OCI-LY7 (cell line): ENCODE measurements around the gene DAP. TPM values are rescaled to one million over a fixed set of nuclear protein-coding genes. Genes with fewer than 3 reads are reported as not detected.

Experiments used
- BruUV-seq: library from RNA; stranded (reverse); fragments of 400-500 nt; replicated peaks from 2 replicates; lab custom pipeline; 2021; lab: Mats Ljungman, UMichigan
- CTCF ChIA-PET: fragments of 300-600 bp; sonication (Branson Sonifier 250); formaldehyde crosslinking; loops from one replicate; lab custom pipeline; 2022; ENCODE audit warnings: antibody characterized with exemption; ENCODE audit not compliant: unreplicated experiment; lab: Charles Lee
- POLR2A ChIA-PET: fragments of 300-600 bp; sonication (Branson Sonifier 250); formaldehyde crosslinking; loops from one replicate; lab custom pipeline; 2022; ENCODE audit warnings: antibody characterized with exemption; lab: Charles Lee
- DNase-seq: peaks from one replicate; pipeline ENCODE4 v3.0.0-alpha.2; 2015; ENCODE audit warnings: low spot score
- H2AFZ ChIP-seq: fragments of 200-600 bp; sonication (generic), shearing (Covaris generic); 2 replicates; pipeline ENCODE4 v1.6.1; 2014; ENCODE audit warnings: mild to moderate bottlenecking, antibody characterized with exemption, low read length, moderate library complexity
- H3K27ac ChIP-seq: fragments of 200-600 bp; sonication (generic); 2 replicates; pipeline ENCODE4 v1.5.1; 2014; ENCODE audit warnings: mixed run types, low read depth, mild to moderate bottlenecking, moderate library complexity, low read length, inconsistent platforms; ENCODE audit not compliant: poor library complexity, severe bottlenecking
- H3K36me3 ChIP-seq: fragments of 200-600 bp; sonication (generic); 2 replicates; pipeline ENCODE4 v1.6.1; 2014; ENCODE audit warnings: mild to moderate bottlenecking, antibody characterized with exemption, low read length, moderate library complexity, mixed read lengths; ENCODE audit not compliant: insufficient read depth
- H3K4me1 ChIP-seq: fragments of 200-600 bp; sonication (generic); 2 replicates; pipeline ENCODE4 v1.5.1; 2014; ENCODE audit warnings: mild to moderate bottlenecking, low read length; ENCODE audit not compliant: insufficient read depth, poor library complexity, severe bottlenecking
- H3K4me2 ChIP-seq: fragments of 200-600 bp; sonication (generic); 2 replicates; pipeline ENCODE4 v1.6.1; 2014; ENCODE audit warnings: mild to moderate bottlenecking, low read length
- H3K4me3 ChIP-seq: fragments of 200-600 bp; sonication (generic); 2 replicates; pipeline ENCODE4 v1.5.1; 2014; ENCODE audit warnings: mild to moderate bottlenecking, low read depth, low read length; ENCODE audit not compliant: poor library complexity, severe bottlenecking
- H3K79me2 ChIP-seq: fragments of 200-600 bp; sonication (generic); 2 replicates; pipeline ENCODE4 v1.6.1; 2016; ENCODE audit warnings: low read depth, mild to moderate bottlenecking, low read length, moderate library complexity, mixed read lengths; ENCODE audit not compliant: insufficient read depth
- H3K9me2 ChIP-seq: fragments of 200-600 bp; sonication (generic); 2 replicates; pipeline ENCODE4 v1.6.1; 2016; ENCODE audit warnings: mild to moderate bottlenecking, low read length, mixed read lengths; ENCODE audit not compliant: insufficient read depth
- H3K9me3 ChIP-seq: fragments of 200-600 bp; sonication (generic); 2 replicates; pipeline ENCODE4 v1.6.1; 2014; ENCODE audit warnings: mild to moderate bottlenecking, mixed run types, low read length, mixed read lengths
- H4K20me1 ChIP-seq: fragments of 200-600 bp; sonication (generic); 2 replicates; pipeline ENCODE4 v1.6.1; 2014; ENCODE audit warnings: mild to moderate bottlenecking, antibody characterized with exemption, low read length, moderate library complexity, mixed read lengths; ENCODE audit not compliant: insufficient read depth
- EZH2phosphoT487 ChIP-seq: fragments of 200-600 bp; sonication (generic); IDR thresholded peaks from 2 replicates; pipeline ENCODE4 v1.6.1; 2018; ENCODE audit warnings: low read depth, borderline replicate concordance, mild to moderate bottlenecking, mixed run types, antibody characterized with exemption, low read length, moderate library complexity, mixed read lengths
- intact Hi-C: fragments of 100-400 bp; cut with micrococcal nuclease; formaldehyde crosslinking; loops from one replicate; pipeline ENCODE4 v1.10.0; 2022; ENCODE audit not compliant: unreplicated experiment
- total RNA-seq, 2 experiments: library from RNA; depleted of rRNA in 1 of 2; stranded (reverse); fragments of >200 nt in 1 of 2; shearing (Covaris generic) in 1 of 2; gene quantifications; 2 replicates each; pipeline ENCODE4 v1.2.3, GENCODE V29; 2014 to 2022
- TF ChIP-seq, protein P1 (sequence below): fragments of 200-600 bp; sonication (generic); conservative IDR thresholded peaks from 2 replicates; pipeline ENCODE4 v1.5.1; 2014; ENCODE audit warnings: mild to moderate bottlenecking, antibody characterized with exemption, low read length, moderate library complexity, mixed read lengths

DAP gene
- total RNA-seq, 2 experiments from 2014 or later = 21.5 to 96.1 TPM

DNA sequence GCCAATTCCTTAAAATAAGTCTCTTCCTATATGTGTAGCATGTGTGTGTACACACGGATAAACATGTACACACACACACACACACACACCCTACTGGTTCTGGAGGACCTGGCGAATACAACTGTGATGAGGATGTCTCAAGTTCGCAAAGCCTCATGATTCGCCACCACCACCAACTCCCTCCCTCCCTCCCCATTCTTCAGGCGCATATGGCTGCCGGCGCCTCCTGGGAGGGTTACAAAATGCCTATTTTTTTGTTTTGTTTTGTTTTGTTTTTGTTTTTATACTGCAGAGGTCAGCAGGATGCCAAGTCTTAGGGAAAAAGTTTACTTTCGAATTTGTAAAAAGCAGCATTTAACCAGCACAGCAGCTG lies 88.0 kb downstream of the DAP start:
- Histone ChIP-seq H3K9me3 (no peaks in the 10 kb centered on the region), H3K4me3 (no peak overlapping the region), H4K20me1 (no peaks in the 10 kb centered on the region), H3K4me1 (no peaks in the 10 kb centered on the region), H2AFZ (no peak overlapping the region), H3K9me2 (no peaks in the 10 kb centered on the region), H3K4me2 (no peak overlapping the region), H3K36me3 (peaks cover 13% of the 10 kb centered on the region), H3K27ac (no peak overlapping the region), H3K79me2 (no peaks in the 10 kb centered on the region)
- BruUV-seq = no TSS peak
- TF ChIP-seq, protein P1, sequence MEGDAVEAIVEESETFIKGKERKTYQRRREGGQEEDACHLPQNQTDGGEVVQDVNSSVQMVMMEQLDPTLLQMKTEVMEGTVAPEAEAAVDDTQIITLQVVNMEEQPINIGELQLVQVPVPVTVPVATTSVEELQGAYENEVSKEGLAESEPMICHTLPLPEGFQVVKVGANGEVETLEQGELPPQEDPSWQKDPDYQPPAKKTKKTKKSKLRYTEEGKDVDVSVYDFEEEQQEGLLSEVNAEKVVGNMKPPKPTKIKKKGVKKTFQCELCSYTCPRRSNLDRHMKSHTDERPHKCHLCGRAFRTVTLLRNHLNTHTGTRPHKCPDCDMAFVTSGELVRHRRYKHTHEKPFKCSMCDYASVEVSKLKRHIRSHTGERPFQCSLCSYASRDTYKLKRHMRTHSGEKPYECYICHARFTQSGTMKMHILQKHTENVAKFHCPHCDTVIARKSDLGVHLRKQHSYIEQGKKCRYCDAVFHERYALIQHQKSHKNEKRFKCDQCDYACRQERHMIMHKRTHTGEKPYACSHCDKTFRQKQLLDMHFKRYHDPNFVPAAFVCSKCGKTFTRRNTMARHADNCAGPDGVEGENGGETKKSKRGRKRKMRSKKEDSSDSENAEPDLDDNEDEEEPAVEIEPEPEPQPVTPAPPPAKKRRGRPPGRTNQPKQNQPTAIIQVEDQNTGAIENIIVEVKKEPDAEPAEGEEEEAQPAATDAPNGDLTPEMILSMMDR = no peak
- TF ChIP-seq EZH2phosphoT487 = no peak
- intact Hi-C loops = no loop called here
- DNase-seq = no peak
- ChIA-PET CTCF (no interaction called here), POLR2A (interaction anchor here (0.9 kb wide), 1 partner anchor 15 kb away, joined by 3 read pairs; no protein-coding TSS in a partner anchor)

DNA sequence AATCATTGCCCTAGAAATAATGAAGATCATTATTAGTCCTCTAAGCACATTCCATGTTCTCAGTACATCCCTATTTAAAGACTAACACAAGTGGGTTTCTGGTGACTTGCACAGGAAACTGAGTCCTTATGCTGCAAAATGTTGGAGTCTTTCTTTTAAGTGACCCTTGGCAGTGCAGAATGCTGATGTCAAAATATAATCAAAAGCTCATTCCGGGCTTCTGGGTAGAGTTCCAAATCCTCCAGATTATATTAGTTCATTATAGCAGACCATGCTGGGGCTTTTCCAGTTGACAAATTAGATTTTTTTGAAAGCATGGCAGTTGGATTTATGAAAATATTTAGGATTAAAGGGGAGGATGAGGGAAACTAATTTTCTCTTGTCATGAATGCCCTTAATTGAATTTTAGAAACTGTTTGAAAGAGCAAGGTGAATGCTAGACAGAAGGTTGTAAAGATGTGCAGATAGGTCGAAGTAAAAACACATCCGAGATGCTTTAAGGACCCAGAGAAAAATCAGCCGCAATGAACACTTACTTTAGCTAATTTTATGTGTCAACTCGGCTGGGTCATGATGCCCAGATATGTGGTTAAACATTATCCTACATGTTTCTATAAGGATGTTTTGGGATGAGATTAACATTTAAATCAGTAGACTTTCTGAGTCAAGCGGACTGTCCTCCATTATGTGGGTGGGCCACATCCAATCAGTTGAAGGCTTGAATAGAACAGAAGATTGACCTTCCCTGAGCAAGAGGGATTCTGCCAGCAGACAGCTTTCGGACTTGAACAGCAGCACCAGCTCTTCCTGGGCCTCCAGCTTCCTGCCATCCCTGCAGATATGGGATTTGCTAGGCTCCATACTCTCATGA lies 88.7 kb downstream of the DAP start:
- Histone ChIP-seq H3K9me2 (no peaks in the 10 kb centered on the region), H3K27ac (no peak overlapping the region), H3K36me3 (peaks cover 6% of the 10 kb centered on the region), H3K9me3 (no peaks in the 10 kb centered on the region), H2AFZ (no peak overlapping the region), H3K4me2 (no peak overlapping the region), H4K20me1 (no peaks in the 10 kb centered on the region), H3K4me1 (no peaks in the 10 kb centered on the region), H3K79me2 (no peaks in the 10 kb centered on the region), H3K4me3 (no peak overlapping the region)
- ChIA-PET CTCF (no interaction called here), POLR2A (interaction anchor here (0.7 to 0.9 kb wide), 2 partner anchors 14 to 94 kb away, joined by 3 read pairs; no protein-coding TSS in a partner anchor)
- DNase-seq = no peak
- intact Hi-C loops = no loop called here
- TF ChIP-seq, protein P1 = no peak
- TF ChIP-seq EZH2phosphoT487 = no peak
- BruUV-seq = no TSS peak
